GM18858 (cell line): ENCODE results near the gene TNS1.
"Not testable (repeated sequence)": the region's sequence is repeated elsewhere in the genome, so short reads cannot be mapped to it uniquely, and the experiment has no call there.

Source experiments
- ATAC-seq: cut with Tn5 transposase; IDR thresholded peaks from one replicate; pipeline ENCODE4 v1.9.1; 2021; ENCODE audit not compliant: unreplicated experiment

TNS1 gene

DNA sequence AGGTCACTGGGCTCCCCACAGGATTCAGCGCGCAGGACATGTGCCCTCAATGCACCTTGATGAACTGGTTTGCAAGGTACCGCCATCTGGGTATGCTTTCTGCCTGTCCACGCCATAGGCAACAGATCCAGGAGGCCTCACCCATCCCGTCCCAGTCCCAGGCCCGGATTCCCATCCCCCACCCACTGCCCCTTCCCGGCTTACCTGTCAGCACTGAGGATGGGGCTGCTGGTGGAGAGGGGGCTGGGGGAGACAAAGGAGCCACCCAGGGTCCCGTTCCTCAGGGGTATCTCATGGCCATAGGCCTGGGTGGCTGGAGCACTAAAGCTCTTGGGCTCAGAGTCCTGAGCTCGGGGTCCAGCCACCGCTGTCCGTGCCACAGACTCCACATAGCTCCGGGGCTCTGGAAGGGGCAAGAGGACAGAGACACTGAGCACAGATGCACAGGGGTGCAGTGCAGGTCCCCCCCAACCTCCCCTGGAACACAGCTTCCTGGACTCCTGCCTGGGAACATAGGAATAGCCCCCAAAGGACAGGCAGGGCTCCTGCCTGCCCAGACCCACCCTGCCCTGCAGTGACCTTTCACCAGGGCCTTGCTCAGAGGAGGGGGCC is 181.2 kb downstream of the TNS1 start:
- no peak for ATAC-seq

DNA sequence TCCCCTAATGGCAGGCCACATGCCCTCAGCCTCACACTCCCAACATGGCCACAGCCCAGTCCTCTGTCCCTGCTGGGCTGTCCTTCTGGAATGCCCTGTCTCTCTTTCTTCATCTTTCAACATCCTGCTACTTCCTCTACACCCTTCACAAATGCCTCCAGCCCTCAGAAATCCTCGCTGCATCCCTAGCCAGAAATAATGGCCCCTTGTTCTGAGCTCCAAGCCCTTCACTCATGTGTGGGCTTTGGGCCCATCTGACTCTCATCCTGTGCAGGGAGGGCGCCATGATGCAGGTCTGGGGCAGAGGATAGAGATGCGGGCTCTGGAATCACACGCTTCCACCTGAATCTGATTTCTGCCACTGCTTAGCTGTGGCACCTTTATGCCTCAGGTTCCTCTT is 181.9 kb downstream of the TNS1 start:
- ATAC-seq, result no peak

GRCh38 chr2:217820091-217820819 is 182.5 kb downstream of the TNS1 start:
- no peak for ATAC-seq

- no peak for ATAC-seq
Measured at GRCh38 chr2:217818293-217818850, 184.4 kb downstream of the TNS1 start.

- no peak for ATAC-seq
Measured at GRCh38 chr2:217817466-217818292, 185.1 kb downstream of the TNS1 start.

DNA sequence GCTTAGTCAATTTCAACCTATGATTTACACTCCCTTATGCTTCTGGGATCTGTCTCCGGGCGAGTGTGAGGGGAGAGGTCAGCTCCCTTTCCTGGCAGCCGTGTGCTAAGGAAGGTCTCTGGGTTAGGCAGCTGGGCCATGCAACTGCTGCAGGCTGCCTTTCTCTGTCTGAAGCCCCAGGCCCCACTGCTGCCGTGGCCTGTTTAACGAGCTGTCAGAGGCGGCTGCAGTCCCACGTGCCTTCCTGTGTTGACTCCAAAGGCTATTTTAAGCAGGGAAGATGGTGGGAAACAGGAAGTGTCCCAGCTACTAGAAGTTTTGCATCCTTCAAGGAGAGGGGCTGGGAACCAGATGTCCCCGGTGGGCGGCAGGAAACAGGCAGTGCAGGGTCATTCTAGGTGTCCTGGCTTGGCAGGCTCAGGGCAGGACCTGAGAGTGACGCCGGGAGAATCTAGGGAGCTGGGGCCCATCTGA is 186.4 kb downstream of the TNS1 start:
- ATAC-seq, result no peak

DNA sequence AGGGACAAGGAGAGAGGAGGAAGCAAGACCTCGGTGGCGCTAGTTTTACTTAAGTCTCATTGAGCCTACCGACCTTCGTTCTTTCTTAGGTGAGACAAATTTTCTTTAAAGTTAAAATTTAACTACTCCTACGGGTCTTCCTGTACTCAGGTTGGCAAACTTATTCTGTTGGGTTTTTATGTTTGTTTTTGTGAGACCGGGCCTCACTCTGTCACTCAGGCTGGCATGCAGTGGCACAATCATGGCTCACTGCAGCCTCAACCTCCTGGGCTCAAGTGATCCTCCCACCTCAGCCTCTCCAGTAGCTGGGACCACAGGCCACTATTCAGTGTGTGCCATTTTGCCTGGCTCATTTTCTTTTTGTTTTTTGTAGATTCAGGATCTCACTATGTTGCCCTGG is 189.0 kb downstream of the TNS1 start:
- ATAC-seq, result no peak

DNA sequence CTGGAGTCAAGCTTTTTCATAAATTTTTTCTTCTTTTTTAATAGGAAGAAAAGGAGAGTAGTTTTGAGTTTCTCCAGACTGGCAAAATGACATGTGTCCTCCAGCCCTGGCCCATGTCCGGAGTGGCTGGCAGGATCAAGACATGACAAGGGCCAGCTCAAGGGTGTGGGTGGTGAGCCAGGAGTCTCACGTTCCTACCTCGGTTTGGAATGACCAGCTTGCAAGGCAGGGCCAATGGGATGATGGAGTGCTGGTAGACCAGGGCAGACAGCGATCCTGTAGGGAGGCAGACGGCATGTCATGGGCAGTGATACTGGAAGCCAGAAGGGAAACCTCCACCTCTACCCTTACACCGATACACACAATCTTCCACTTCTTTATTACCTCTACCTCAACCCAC is 190.6 kb downstream of the TNS1 start:
- ATAC-seq, result no peak

DNA sequence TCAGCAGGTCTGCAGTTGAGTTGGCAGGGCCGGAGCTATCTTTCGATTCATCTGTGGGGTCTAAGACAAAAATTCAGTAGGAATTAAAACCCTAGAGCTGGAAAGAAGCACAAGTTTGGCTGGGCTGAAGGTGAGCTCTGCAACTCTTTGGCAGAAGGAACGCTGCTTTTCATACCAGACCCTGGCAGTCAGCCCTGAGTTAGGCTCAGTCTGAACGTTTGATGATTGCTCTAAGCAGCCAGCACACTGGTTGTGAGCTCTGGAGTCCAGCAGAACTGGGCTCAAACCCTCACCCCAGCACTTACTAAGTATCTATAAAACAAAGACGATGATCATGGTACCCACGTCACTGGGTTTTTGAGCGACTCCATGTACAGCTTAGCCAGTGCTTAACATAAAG is 192.5 kb downstream of the TNS1 start:
- no peak for ATAC-seq

- ATAC-seq, result no peak
Measured at GRCh38 chr2:217809736-217810135, 193.1 kb downstream of the TNS1 start.

GRCh38 chr2:217808967-217809366 is 193.8 kb downstream of the TNS1 start:
- ATAC-seq, result not testable (repeated sequence)

DNA sequence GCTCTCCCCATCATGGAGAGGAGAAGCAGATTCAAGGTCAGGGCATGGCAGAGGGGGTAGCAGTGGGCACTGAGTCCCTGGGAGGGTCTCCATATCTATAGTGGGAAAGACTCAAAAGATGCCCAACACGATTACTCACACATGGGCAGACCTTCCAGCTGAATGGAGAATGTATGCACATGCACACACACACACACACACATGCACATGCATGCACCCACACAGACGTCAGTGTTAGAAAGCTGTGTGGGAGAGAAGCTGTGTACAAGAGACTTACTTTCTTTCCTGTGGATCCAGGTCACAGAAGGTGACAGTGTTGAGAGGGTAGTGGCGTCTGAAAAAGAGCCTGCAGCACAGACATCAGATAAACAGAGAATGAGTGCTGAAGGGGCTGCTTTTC is 194.5 kb downstream of the TNS1 start:
- no peak for ATAC-seq

DNA sequence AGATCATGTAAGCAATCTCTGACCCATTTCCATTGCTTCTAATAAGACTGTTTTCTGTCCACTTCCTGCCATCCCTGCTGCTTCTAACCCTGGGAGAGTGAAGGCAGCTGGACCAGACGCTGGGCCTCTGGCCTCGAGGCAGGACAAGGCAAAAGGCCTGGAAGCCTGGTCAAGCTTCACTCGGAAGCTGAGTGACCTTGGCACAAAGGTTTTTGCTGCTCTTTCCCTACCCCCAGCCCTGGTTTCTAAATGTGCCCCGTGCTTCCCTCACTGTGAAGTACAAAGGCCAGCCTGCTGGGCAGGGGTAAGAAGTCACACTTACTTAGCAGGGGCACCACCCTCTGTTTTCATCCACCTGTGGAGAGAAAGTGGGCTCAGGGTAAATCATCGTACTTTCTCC is 195.0 kb downstream of the TNS1 start:
- ATAC-seq, result no peak

GRCh38 chr2:217807025-217807424 is 195.8 kb downstream of the TNS1 start:
- ATAC-seq, result no peak

- no peak for ATAC-seq
Measured at GRCh38 chr2:217806482-217806765, 196.4 kb downstream of the TNS1 start.

GRCh38 chr2:217805668-217806481 is 196.9 kb downstream of the TNS1 start:
- ATAC-seq, result no peak

DNA sequence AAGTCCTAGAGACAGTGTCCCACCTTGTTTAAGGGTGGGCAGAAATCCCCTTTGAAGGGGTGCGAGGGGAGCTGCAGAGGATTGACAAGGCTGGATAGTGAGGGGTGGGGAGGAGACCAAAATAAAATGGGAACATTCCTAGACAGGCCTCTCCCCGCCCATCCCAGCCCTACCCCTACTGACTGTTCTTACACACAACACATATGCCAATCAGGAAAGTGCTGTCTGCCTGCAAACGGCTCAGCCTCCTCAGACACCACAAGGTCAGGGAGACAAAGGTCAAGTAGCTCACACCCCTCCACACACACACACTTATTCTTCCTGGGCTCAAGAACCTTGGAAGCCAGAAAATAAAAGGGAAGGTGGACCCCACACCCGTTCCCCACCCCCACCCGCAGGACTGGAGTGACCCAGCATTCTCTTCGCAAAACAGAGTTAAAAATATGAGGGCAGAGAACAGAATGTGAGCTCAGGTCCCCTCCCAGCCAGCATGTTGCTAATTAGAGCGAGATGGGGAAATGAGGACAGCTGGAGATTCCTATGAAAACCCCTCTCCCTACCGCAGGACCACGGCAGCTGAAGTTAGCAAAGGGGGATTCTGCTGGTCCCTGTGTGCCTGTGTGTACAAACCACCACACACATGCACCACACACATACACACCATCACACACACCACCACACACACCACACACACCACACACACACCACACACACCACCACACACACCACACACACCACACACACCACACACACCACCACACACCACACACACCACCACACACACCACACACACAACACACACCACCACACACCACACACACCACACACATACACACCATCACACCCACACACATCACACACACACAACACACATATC is 197.8 kb downstream of the TNS1 start:
- ATAC-seq, result no peak

DNA sequence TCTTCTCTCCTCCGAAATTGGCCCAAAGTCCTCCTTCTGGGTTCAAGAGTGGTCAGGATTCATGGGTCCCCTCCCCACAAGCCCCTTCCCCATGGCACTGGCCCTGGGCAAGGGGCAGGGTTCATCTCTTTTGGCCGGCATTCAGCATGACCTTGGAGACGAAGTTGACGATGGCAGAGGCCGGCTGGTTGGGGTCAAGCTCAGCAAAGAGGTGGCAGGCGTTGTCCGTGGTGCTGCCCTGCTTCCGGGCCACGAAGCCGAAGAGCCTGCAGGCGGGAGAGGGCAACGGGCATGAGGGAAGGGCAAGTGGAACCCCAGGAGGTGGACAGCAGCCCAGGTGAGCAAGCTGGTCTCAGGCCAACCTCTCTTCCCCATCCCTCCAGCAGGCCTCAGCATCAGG is 198.5 kb downstream of the TNS1 start:
- ATAC-seq, result no peak

- no peak for ATAC-seq
Measured at GRCh38 chr2:217803653-217803960, 199.2 kb downstream of the TNS1 start.
